ENCODE results near the gene EXPH5. TPM values are rescaled to one million over a fixed set of nuclear protein-coding genes. Genes with fewer than 3 reads are reported as not detected.
A peak's percentile ranks its signal among the peaks of the same experiment; 100 is the strongest.

The EXPH5 gene
- total RNA-seq, 1 experiment from 2014 or later = 36.3 TPM

- no peak for TF ChIP-seq CTCF (conservative IDR thresholded peaks at IDR 0.05)
- TF ChIP-seq EZH2 (IDR thresholded peaks at IDR 0.05; ENCODE audit: low read depth) = no peak
- H4K20me1 ChIP-seq (ENCODE audit: insufficient read depth) = no peaks in the 10 kb centered on the region
- ChIA-PET POLR2A (ENCODE audit: unreplicated experiment) (no interaction called here), CTCF (no interaction called here)
- H3F3A ChIP-seq (ENCODE audit: insufficient read depth, low read depth) = no peaks in the 10 kb centered on the region
- H3K27me3 ChIP-seq (ENCODE audit: insufficient read depth, low read depth) = no peaks in the 10 kb centered on the region
- H3K27ac ChIP-seq = no peak overlapping the region
- no peak overlapping the region for H3K4me2 ChIP-seq
- H3K9me2 ChIP-seq (ENCODE audit: insufficient read depth) = no peaks in the 10 kb centered on the region
- H3K4me3 ChIP-seq = no peak overlapping the region
- DNase-seq = no peak
- BruUV-seq (replicated peaks) = no TSS peak
- H3K36me3 ChIP-seq (ENCODE audit: low read depth) = no peaks in the 10 kb centered on the region
- 0 out of 2 replicates have a peak, but pooled peaks cover 3% of the 10 kb centered on the region for H3K79me2 ChIP-seq (ENCODE audit: low read depth)
- H3K9me3 ChIP-seq (ENCODE audit: insufficient read depth, low read depth) = no peaks in the 10 kb centered on the region
- intact Hi-C loops (cut with micrococcal nuclease; ENCODE audit: unreplicated experiment) = no loop called here
- no peaks in the 10 kb centered on the region; the same call in 1 of the 2 replicates for H3K4me1 ChIP-seq (replicated peaks; ENCODE audit: insufficient read depth)
- no peak overlapping the region for H2AFZ ChIP-seq
Measured at GRCh38 chr11:108568195-108568858, 25.2 kb downstream of the EXPH5 start.

- intact Hi-C loops (cut with micrococcal nuclease; ENCODE audit: unreplicated experiment) = no loop called here
- no peak for DNase-seq
- CTCF ChIA-PET = interaction anchor here (1.2 kb wide), 1 partner anchor 1269 kb away, joined by 3 read pairs; no protein-coding TSS in a partner anchor
- no peak overlapping the region for H3K27ac ChIP-seq
- no peak overlapping the region for H2AFZ ChIP-seq
- no TSS peak for BruUV-seq (replicated peaks)
- H3K4me1 ChIP-seq (replicated peaks; ENCODE audit: insufficient read depth) = no peaks in the 10 kb centered on the region
- no peaks in the 10 kb centered on the region for H3K9me2 ChIP-seq (ENCODE audit: insufficient read depth)
- H3K4me2 ChIP-seq = no peak overlapping the region
- no peaks in the 10 kb centered on the region for H3K36me3 ChIP-seq (ENCODE audit: low read depth)
- H3F3A ChIP-seq (ENCODE audit: insufficient read depth, low read depth) = no peaks in the 10 kb centered on the region
- H3K27me3 ChIP-seq (ENCODE audit: insufficient read depth, low read depth) = no peaks in the 10 kb centered on the region
- H3K9me3 ChIP-seq (ENCODE audit: insufficient read depth, low read depth) = no peaks in the 10 kb centered on the region
- TF ChIP-seq EZH2 (IDR thresholded peaks at IDR 0.05; ENCODE audit: low read depth) (no peak), CTCF (conservative IDR thresholded peaks at IDR 0.05) (no peak)
- H4K20me1 ChIP-seq (ENCODE audit: insufficient read depth) = no peaks in the 10 kb centered on the region
- H3K4me3 ChIP-seq = no peak overlapping the region
- POLR2A ChIA-PET (ENCODE audit: unreplicated experiment) = interaction anchor here (0.6 kb wide), 1 partner anchor 17 kb away, joined by 10 read pairs; no protein-coding TSS in a partner anchor
- no peaks in the 10 kb centered on the region for H3K79me2 ChIP-seq (ENCODE audit: low read depth)
Measured at GRCh38 chr11:108565653-108566052, 27.9 kb downstream of the EXPH5 start.

- CTCF ChIA-PET = no interaction called here
- H3K4me1 ChIP-seq (replicated peaks; ENCODE audit: insufficient read depth) = no peaks in the 10 kb centered on the region
- H3F3A ChIP-seq (ENCODE audit: insufficient read depth, low read depth) = no peaks in the 10 kb centered on the region
- 0 out of 2 replicates have a peak overlapping the region, but pooled peaks have one; percentile 3 for H3K27ac ChIP-seq
- H2AFZ ChIP-seq = no peak overlapping the region
- no peaks in the 10 kb centered on the region for H3K79me2 ChIP-seq (ENCODE audit: low read depth)
- H3K9me3 ChIP-seq (ENCODE audit: insufficient read depth, low read depth) = no peaks in the 10 kb centered on the region
- no peaks in the 10 kb centered on the region for H3K27me3 ChIP-seq (ENCODE audit: insufficient read depth, low read depth)
- H4K20me1 ChIP-seq (ENCODE audit: insufficient read depth) = no peaks in the 10 kb centered on the region
- TF ChIP-seq EZH2 (IDR thresholded peaks at IDR 0.05; ENCODE audit: low read depth) (no peak), CTCF (conservative IDR thresholded peaks at IDR 0.05) (no peak)
- peak; percentile 45 to 72 for DNase-seq
- H3K9me2 ChIP-seq (ENCODE audit: insufficient read depth) = no peaks in the 10 kb centered on the region
- intact Hi-C loops (cut with micrococcal nuclease; ENCODE audit: unreplicated experiment) = no loop called here
- POLR2A ChIA-PET (ENCODE audit: unreplicated experiment) = interaction anchor here (0.5 to 0.9 kb wide), 2 partner anchors 9 to 31 kb away, joined by 12 to 20 read pairs; no protein-coding TSS in a partner anchor
- no TSS peak for BruUV-seq (replicated peaks)
- H3K36me3 ChIP-seq (ENCODE audit: low read depth) = no peaks in the 10 kb centered on the region
- H3K4me3 ChIP-seq = no peak overlapping the region
- no peak overlapping the region for H3K4me2 ChIP-seq
Measured at GRCh38 chr11:108562746-108563581, 30.6 kb downstream of the EXPH5 start.
